HPDE6-E6E7 (cell line): ENCODE data around the gene EIF4EBP3.
A peak's percentile ranks its signal among the peaks of the same experiment; 100 is the strongest.
"Not testable (repeated sequence)": the region's sequence is repeated elsewhere in the genome, so short reads cannot be mapped to it uniquely, and the experiment has no call there.

Experiments used
- DNase-seq: peaks from one replicate; pipeline ENCODE4 v3.0.0; 2011; ENCODE audit warnings: missing footprints; ENCODE audit errors: extremely low spot score

Gene EIF4EBP3

GRCh38 chr5:140576776-140577201, 29.3 kb downstream of the EIF4EBP3 start:
- no peak for DNase-seq

GRCh38 chr5:140579188-140579747, 31.8 kb downstream of the EIF4EBP3 start:
- not testable (repeated sequence) for DNase-seq

GRCh38 chr5:140587495-140587894, 40.0 kb downstream of the EIF4EBP3 start:
- no peak for DNase-seq

GRCh38 chr5:140588311-140589070, 41.0 kb downstream of the EIF4EBP3 start:
- no peak for DNase-seq

GRCh38 chr5:140590861-140591260, 43.4 kb downstream of the EIF4EBP3 start:
- no peak for DNase-seq

- peak; percentile 56 for DNase-seq
Observed at GRCh38 chr5:140591747-140592372, 44.4 kb downstream of the EIF4EBP3 start.

GRCh38 chr5:140593070-140593469, 45.6 kb downstream of the EIF4EBP3 start:
- not testable (repeated sequence) for DNase-seq

GRCh38 chr5:140594169-140594568, 46.7 kb downstream of the EIF4EBP3 start:
- DNase-seq = no peak

GRCh38 chr5:140595538-140596300, 48.3 kb downstream of the EIF4EBP3 start:
- no peak for DNase-seq

GRCh38 chr5:140596321-140596741, 48.9 kb downstream of the EIF4EBP3 start:
- DNase-seq = no peak

- no peak for DNase-seq
Observed at GRCh38 chr5:140598836-140599235, 51.4 kb downstream of the EIF4EBP3 start.
